DOHH2 (cell line): Measurements from ENCODE around the gene KRTAP21-3.
"Not testable (repeated sequence)": the region's sequence is repeated elsewhere in the genome, so short reads cannot be mapped to it uniquely, and the experiment has no call there.

ENCODE experiments used
- H3F3A ChIP-seq: fragments of 200-600 bp; sonication (generic), shearing (Covaris generic); 2 replicates; pipeline ENCODE4 v1.6.0; 2016; ENCODE audit warnings: antibody characterized with exemption, mild to moderate bottlenecking; ENCODE audit not compliant: control insufficient read depth, insufficient read depth
- H3K27ac ChIP-seq: fragments of 200-600 bp; sonication (generic); 2 replicates; pipeline ENCODE4 v1.5.1; 2014; ENCODE audit warnings: low read depth, mild to moderate bottlenecking, low read length, moderate library complexity
- H3K27me3 ChIP-seq: fragments of 200-600 bp; sonication (generic); 2 replicates; pipeline ENCODE4 v1.6.1; 2014; ENCODE audit warnings: mild to moderate bottlenecking, low read length, mixed read lengths; ENCODE audit not compliant: control insufficient read depth
- H3K36me3 ChIP-seq: fragments of 200-600 bp; sonication (generic); 2 replicates; pipeline ENCODE4 v1.6.1; 2014; ENCODE audit warnings: mild to moderate bottlenecking, low read length, moderate library complexity, mixed read lengths; ENCODE audit not compliant: control insufficient read depth
- H3K4me1 ChIP-seq: fragments of 200-600 bp; sonication (generic); 2 replicates; pipeline ENCODE4 v1.6.1; 2014; ENCODE audit warnings: mild to moderate bottlenecking, low read length, mixed read lengths; ENCODE audit not compliant: control insufficient read depth
- H3K4me2 ChIP-seq: fragments of 200-600 bp; sonication (generic); 2 replicates; pipeline ENCODE4 v1.6.0; 2014; ENCODE audit warnings: mild to moderate bottlenecking, low read length, moderate library complexity
- H3K4me3 ChIP-seq: fragments of 200-600 bp; sonication (generic); 2 replicates; pipeline ENCODE4 v1.5.1; 2014; ENCODE audit warnings: mild to moderate bottlenecking, low read length, mixed read lengths
- H3K79me2 ChIP-seq: fragments of 200-600 bp; sonication (generic); 2 replicates; pipeline ENCODE4 v1.6.1; 2014; ENCODE audit warnings: mild to moderate bottlenecking, low read length, mixed read lengths; ENCODE audit not compliant: control insufficient read depth
- H3K9me2 ChIP-seq: fragments of 200-600 bp; sonication (generic); replicated peaks from 2 replicates; pipeline ENCODE4 v1.6.1; 2014; ENCODE audit warnings: mild to moderate bottlenecking, low read length, mixed read lengths; ENCODE audit not compliant: control insufficient read depth
- H3K9me3 ChIP-seq: fragments of 200-600 bp; sonication (generic); 2 replicates; pipeline ENCODE4 v1.6.1; 2014; ENCODE audit warnings: antibody characterized with exemption, low read length, mixed read lengths; ENCODE audit not compliant: control insufficient read depth, insufficient read depth
- H4K20me1 ChIP-seq: fragments of 200-600 bp; sonication (generic); 2 replicates; pipeline ENCODE4 v1.6.0; 2014; ENCODE audit warnings: low read depth, mild to moderate bottlenecking, antibody characterized with exemption, low read length, moderate library complexity; ENCODE audit not compliant: control insufficient read depth, insufficient read depth
- CTCF ChIP-seq: fragments of 200-600 bp; sonication (generic); IDR thresholded peaks from one replicate; pipeline ENCODE4 v1.5.1; 2014; ENCODE audit warnings: antibody characterized with exemption, mild to moderate bottlenecking, low read depth, low read length; ENCODE audit not compliant: poor library complexity, severe bottlenecking
- EZH2phosphoT487 ChIP-seq: fragments of 200-600 bp; sonication (generic); IDR thresholded peaks from 2 replicates; pipeline ENCODE4 v1.6.1; 2017; ENCODE audit warnings: borderline replicate concordance, mild to moderate bottlenecking, antibody characterized with exemption, low read length, moderate library complexity, mixed read lengths

Gene KRTAP21-3

GRCh38 chr21:30718239-30718909 is at the start of gene KRTAP21-3:
TSS of gene KRTAP21-3 (minus strand) at chr21:30718777. CDS start at chr21:30718759, 18 bp downstream.
- Histone ChIP-seq H3K27ac (no peak within 1 kb of the TSS), H3K4me2 (no peak within 1 kb of the TSS), H3F3A (no peaks in the 10 kb centered on the region), H4K20me1 (no peaks in the 10 kb centered on the region), H3K4me3 (no peak within 1 kb of the TSS), H3K9me3 (no peaks in the 10 kb centered on the region), H3K27me3 (no peaks in the 10 kb centered on the region), H3K9me2 (no peaks in the 10 kb centered on the region), H3K4me1 (no peaks in the 10 kb centered on the region), H3K36me3 (no peaks in the 10 kb centered on the region), H3K79me2 (no peaks in the 10 kb centered on the region)
- no peak for TF ChIP-seq CTCF
- no peak for TF ChIP-seq EZH2phosphoT487

- TF ChIP-seq EZH2phosphoT487 = no peak
- no peak for TF ChIP-seq CTCF
- Histone ChIP-seq H3F3A (no peaks in the 10 kb centered on the region), H3K79me2 (no peaks in the 10 kb centered on the region), H3K4me3 (no peak overlapping the region), H3K27me3 (no peaks in the 10 kb centered on the region), H3K9me2 (no peaks in the 10 kb centered on the region), H3K4me2 (no peak overlapping the region), H3K9me3 (no peaks in the 10 kb centered on the region), H4K20me1 (no peaks in the 10 kb centered on the region), H3K4me1 (no peaks in the 10 kb centered on the region), H3K27ac (no peak overlapping the region), H3K36me3 (no peaks in the 10 kb centered on the region)
These were observed 42.2 kb upstream of the KRTAP21-3 start for GRCh38 chr21:30760776-30761175.

GRCh38 chr21:30758306-30758705 is 39.7 kb upstream of the KRTAP21-3 start:
- H3K4me3 ChIP-seq = no peak overlapping the region
- no peak overlapping the region for H3K4me2 ChIP-seq
- no peak for TF ChIP-seq EZH2phosphoT487
- no peak for TF ChIP-seq CTCF
- no peaks in the 10 kb centered on the region for H4K20me1 ChIP-seq
- H3F3A ChIP-seq = no peaks in the 10 kb centered on the region
- no peaks in the 10 kb centered on the region for H3K79me2 ChIP-seq
- H3K4me1 ChIP-seq = no peaks in the 10 kb centered on the region
- no peaks in the 10 kb centered on the region for H3K36me3 ChIP-seq
- no peaks in the 10 kb centered on the region for H3K27me3 ChIP-seq
- H3K9me3 ChIP-seq = no peaks in the 10 kb centered on the region
- no peak overlapping the region for H3K27ac ChIP-seq
- H3K9me2 ChIP-seq = no peaks in the 10 kb centered on the region

GRCh38 chr21:30755328-30755727 is 36.8 kb upstream of the KRTAP21-3 start, which contains the start of gene KRTAP21-1:
TSS of gene KRTAP21-1 (minus strand) at chr21:30755428. CDS start at chr21:30755378, 50 bp downstream.
- H3F3A ChIP-seq, H3K9me3 ChIP-seq: not testable (repeated sequence)

More at GRCh38 chr21:30755328-30755727, 36.8 kb upstream of the KRTAP21-3 start, which contains the start of gene KRTAP21-1:
- not testable (repeated sequence) for H3K36me3 ChIP-seq, H3K4me1 ChIP-seq, H3K79me2 ChIP-seq, H3K27me3 ChIP-seq, H3K27ac ChIP-seq, H4K20me1 ChIP-seq, H3K4me3 ChIP-seq, H3K4me2 ChIP-seq, H3K9me2 ChIP-seq
